WERI-Rb-1 (cell line): ENCODE results near the gene PLD5.
"Not testable (repeated sequence)": the region's sequence is repeated elsewhere in the genome, so short reads cannot be mapped to it uniquely, and the experiment has no call there.

Source experiments
- DNase-seq: peaks from one replicate; pipeline ENCODE4 v3.0.0-alpha.2; 2020
- H3K27ac ChIP-seq: fragments of 250-450 bp; sonication (Bioruptor Pico); 2 replicates; pipeline ENCODE4 v1.5.1; 2020; ENCODE audit warnings: mild to moderate bottlenecking, moderate library complexity
- H3K27me3 ChIP-seq: fragments of 250-450 bp; sonication (Bioruptor Pico); 2 replicates; pipeline ENCODE4 v1.5.1; 2021; ENCODE audit warnings: mild to moderate bottlenecking, low read depth, moderate library complexity; ENCODE audit not compliant: insufficient read depth, severe bottlenecking
- H3K36me3 ChIP-seq: fragments of 250-450 bp; sonication (Bioruptor Pico); 2 replicates; pipeline ENCODE4 v1.5.1; 2020; ENCODE audit warnings: mild to moderate bottlenecking, moderate library complexity
- H3K4me3 ChIP-seq: 2 replicates; pipeline ENCODE4 v1.5.1; 2011; ENCODE audit warnings: low read depth, mild to moderate bottlenecking, control low read depth, low read length
- H3K9me3 ChIP-seq: fragments of 250-450 bp; sonication (Bioruptor Pico); 2 replicates; pipeline ENCODE4 v1.5.1; 2021; ENCODE audit warnings: mild to moderate bottlenecking, moderate library complexity; ENCODE audit not compliant: severe bottlenecking
- CTCF ChIP-seq: IDR thresholded peaks from 2 replicates; pipeline ENCODE4 v1.5.1; 2011; ENCODE audit warnings: low read depth, mild to moderate bottlenecking, control low read depth, inconsistent platforms, low read length

PLD5 gene

DNA sequence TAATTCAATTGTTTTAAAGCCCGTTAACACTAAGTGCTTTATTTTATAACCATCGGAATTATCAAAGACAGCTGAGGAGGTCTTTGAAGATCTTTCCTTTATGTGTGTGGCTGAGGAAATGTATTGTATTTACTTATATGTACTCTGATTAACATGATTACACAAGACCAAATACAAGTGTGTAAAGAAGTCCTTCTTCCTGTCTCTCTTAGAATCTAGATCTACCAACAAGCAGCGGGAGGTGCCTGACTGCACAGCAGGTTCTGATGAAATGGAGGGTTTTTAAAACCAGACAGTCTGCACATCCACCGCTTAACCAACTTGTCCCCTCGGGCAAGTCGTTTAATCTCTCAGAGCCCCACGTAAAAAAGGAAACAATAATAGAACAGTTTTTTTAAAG lies 285.1 kb downstream of the PLD5 start:
- no peaks in the 10 kb centered on the region for H3K36me3 ChIP-seq
- peak overlapping the region; percentile 40 for H3K27ac ChIP-seq
- H3K4me3 ChIP-seq, result peak overlapping the region; percentile 12
- TF ChIP-seq CTCF, result no peak
- H3K9me3 ChIP-seq, result no peaks in the 10 kb centered on the region
- DNase-seq, result peak; percentile 49
- H3K27me3 ChIP-seq, result no peaks in the 10 kb centered on the region

GRCh38 chr1:242237051-242237450 lies 287.4 kb downstream of the PLD5 start:
- Histone ChIP-seq H3K27ac (no peak overlapping the region), H3K9me3 (no peaks in the 10 kb centered on the region), H3K27me3 (no peaks in the 10 kb centered on the region), H3K4me3 (no peak overlapping the region), H3K36me3 (no peaks in the 10 kb centered on the region)
- DNase-seq, result no peak
- TF ChIP-seq CTCF, result no peak

- no peaks in the 10 kb centered on the region for H3K9me3 ChIP-seq
- no peak overlapping the region for H3K4me3 ChIP-seq
- no peak for TF ChIP-seq CTCF
- H3K36me3 ChIP-seq, result no peaks in the 10 kb centered on the region
- DNase-seq, result no peak
- H3K27me3 ChIP-seq, result no peaks in the 10 kb centered on the region
- no peak overlapping the region for H3K27ac ChIP-seq
Observed at GRCh38 chr1:242228991-242229390, 295.5 kb downstream of the PLD5 start.

DNA sequence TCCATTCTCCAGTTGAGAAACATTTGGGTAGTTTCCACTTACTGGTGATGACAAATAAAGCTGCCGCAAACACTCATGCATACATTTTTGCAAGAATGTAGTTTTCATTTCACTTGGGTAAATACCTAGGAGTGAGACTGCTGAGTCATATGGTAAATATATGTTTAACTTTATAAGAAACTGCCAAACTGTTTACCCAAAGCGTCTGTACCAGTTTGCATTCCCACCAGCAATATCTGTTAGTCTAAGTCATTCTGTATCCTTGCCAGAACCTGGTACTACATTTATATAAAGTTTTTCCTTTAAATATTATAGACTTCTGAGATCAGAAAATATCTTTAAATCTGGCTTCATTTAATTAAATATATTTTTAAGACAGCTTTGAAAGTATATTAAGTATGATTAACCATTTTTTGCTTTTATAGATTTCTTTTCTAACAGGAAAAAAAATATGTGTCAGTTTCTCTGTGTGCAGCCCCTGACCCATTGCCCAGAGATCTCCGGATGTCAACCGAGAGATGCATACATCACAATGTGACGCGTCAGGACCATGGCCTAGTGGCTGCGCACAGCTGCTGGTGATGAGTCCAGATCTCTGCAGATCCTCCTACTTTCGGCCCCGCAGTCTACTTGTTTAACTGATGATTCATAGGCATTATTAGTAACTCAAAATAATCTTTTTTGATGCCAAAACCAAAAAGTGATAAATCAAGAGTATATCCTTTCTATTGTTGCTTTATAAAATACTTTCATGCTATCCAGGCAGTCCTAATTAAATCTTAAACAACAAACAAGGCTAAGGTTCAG lies 298.5 kb downstream of the PLD5 start:
- no peaks in the 10 kb centered on the region for H3K9me3 ChIP-seq
- H3K36me3 ChIP-seq, result no peaks in the 10 kb centered on the region
- no peak overlapping the region for H3K27ac ChIP-seq
- no peak overlapping the region for H3K4me3 ChIP-seq
- H3K27me3 ChIP-seq, result no peaks in the 10 kb centered on the region
- no peak for DNase-seq
- no peak for TF ChIP-seq CTCF

DNA sequence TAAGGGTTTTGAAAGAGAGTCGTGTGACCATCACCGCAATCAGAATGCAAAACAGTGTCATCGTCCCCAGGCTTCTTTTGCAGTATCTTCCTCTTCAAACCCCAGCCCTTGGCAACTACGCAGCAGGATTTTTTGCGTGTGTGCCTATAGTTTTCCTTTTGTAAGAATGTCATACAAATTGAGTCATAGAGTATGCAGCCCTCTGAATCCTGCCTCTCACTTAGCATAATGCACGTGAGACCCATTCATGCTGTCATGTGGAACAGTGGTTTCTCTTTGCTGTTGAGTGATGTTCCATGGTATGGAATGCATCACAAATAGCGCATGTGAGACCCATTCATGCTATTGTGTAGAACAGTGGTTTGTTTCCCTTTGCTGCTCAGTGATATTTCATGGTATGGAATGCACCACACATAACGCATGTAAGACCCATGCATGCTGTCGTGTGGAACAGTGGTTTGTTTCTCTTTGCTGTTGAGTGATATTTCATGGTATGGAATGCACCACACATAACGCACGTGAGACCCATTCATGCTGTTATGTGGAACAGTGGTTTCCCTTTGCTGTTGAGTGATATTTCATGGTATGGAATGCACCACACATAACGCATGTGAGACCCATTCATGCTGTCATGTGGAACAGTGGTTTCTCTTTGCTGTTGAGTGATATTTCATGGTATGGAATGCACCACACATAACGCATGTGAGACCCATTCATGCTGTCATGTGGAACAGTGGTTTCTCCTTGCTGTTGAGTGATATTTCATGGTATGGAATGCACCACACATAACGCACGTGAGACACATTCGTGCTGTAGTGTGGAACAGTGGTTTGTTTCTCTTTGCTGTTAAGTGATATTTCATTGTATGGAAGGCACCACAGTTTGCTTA lies 299.4 kb downstream of the PLD5 start:
- not testable (repeated sequence) for H3K27ac ChIP-seq, H3K4me3 ChIP-seq, H3K9me3 ChIP-seq, H3K36me3 ChIP-seq, DNase-seq, H3K27me3 ChIP-seq

GRCh38 chr1:242224461-242224860 lies 300.0 kb downstream of the PLD5 start:
- Histone ChIP-seq H3K27ac (no peak overlapping the region), H3K36me3 (no peaks in the 10 kb centered on the region), H3K4me3 (no peak overlapping the region), H3K9me3 (no peaks in the 10 kb centered on the region), H3K27me3 (no peaks in the 10 kb centered on the region)
- TF ChIP-seq CTCF, result no peak
- no peak for DNase-seq
